HG02852 (cell line): ENCODE results near the gene BEGAIN.

Source experiments
- ATAC-seq: cut with Tn5 transposase; IDR thresholded peaks from one replicate; pipeline ENCODE4 v1.9.1; 2021; ENCODE audit warnings: mild to moderate bottlenecking, moderate library complexity; ENCODE audit not compliant: unreplicated experiment

The BEGAIN gene

GRCh38 chr14:100587086-100587762 lies at the start of gene BEGAIN:
Gene BEGAIN, minus strand, starts transcription at chr14:100587417. Its CDS starts 127 bp downstream, at chr14:100587290.
- ATAC-seq, result no peak

GRCh38 chr14:100636559-100636958 lies 49.3 kb upstream of the BEGAIN start:
- no peak for ATAC-seq

GRCh38 chr14:100634026-100634425 lies 46.8 kb upstream of the BEGAIN start:
- no peak for ATAC-seq

- ATAC-seq, result no peak
These were observed 46.2 kb upstream of the BEGAIN start for GRCh38 chr14:100633406-100633805.

DNA sequence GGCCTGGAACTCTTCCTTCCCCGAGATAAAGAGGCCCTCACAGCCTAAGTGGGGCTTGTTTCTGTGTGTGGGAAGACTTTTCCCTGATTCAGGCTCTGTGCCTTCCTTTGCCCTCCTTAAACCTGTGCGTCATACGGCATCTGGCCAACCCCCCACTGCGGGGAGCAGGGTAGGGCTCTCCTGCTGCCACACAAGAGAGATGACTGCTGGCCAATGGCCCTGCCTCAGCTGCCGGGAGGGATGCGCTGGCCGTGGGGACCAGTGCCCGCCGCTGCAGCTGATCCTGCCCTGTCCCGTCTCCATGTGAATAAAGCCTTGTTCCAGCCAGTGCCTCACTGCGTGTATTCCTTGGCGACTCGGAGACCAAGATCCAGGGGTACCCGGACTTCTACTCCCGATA lies 42.5 kb upstream of the BEGAIN start:
- no peak for ATAC-seq

GRCh38 chr14:100629098-100629497 lies 41.9 kb upstream of the BEGAIN start:
- ATAC-seq, result no peak

DNA sequence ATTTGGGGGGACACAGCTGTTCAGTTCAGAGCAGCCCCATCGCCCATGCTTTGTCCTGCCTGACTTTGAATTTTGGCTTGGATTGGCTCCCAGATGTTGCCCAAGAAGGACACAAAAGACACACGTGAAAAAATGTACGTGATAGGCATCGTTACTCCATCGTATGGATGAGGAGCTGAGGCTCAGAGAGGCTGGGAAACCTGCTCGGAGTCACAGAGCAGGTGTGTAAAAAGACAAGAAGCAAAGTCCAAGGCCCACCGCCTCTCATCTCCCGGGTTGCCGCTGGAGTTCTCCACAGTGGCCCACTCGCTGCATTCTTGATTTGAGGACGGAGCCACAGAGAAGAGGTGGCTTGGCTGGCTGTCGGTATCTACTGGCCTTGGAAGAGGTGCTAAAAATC lies 41.0 kb upstream of the BEGAIN start:
- ATAC-seq, result no peak

GRCh38 chr14:100626614-100627013 lies 39.4 kb upstream of the BEGAIN start:
- no peak for ATAC-seq

DNA sequence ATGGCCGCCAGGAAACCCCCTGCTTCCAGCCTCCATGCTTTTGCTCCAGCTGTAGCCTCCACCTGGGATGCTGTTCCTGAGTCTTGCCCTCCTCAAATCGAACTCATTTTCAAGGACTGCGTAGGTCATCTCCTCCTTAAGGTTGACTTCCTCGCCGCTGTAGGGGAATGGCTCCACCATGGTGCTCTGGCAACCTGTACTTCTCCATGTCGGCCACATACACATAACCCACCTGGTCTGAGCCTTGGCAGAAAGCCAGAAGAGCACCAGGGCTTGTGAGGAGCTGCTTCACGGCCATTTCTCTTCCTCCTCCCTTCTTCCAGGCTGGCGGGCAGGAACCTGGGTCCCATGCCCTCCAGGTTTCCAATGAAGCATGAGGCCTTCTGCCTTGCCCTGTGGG lies 36.7 kb upstream of the BEGAIN start:
- no peak for ATAC-seq

GRCh38 chr14:100623557-100623956 lies 36.3 kb upstream of the BEGAIN start:
- no peak for ATAC-seq

GRCh38 chr14:100622708-100623485 lies 35.7 kb upstream of the BEGAIN start:
- ATAC-seq, result no peak

DNA sequence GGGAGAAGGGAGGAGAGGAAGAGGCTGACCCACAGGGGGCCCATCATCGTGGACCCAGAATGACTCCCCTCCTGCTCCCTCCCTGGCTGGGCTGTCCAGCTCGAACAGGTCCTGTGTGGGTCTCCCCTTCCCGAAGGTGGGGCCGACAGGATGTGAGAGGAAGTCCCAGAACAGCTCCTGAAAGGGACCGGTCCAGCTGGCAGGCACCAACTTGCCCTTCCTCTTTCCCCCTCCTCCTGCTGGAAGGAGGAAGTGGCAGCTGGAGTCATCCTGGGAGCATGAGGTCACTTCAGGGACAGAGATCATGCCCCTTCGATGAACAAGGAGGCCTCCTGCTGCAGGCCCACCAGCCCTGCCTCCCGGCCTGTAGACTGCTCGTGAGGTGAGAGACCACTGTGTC lies 35.0 kb upstream of the BEGAIN start:
- ATAC-seq, result no peak

GRCh38 chr14:100621806-100622205 lies 34.6 kb upstream of the BEGAIN start:
- ATAC-seq, result no peak

DNA sequence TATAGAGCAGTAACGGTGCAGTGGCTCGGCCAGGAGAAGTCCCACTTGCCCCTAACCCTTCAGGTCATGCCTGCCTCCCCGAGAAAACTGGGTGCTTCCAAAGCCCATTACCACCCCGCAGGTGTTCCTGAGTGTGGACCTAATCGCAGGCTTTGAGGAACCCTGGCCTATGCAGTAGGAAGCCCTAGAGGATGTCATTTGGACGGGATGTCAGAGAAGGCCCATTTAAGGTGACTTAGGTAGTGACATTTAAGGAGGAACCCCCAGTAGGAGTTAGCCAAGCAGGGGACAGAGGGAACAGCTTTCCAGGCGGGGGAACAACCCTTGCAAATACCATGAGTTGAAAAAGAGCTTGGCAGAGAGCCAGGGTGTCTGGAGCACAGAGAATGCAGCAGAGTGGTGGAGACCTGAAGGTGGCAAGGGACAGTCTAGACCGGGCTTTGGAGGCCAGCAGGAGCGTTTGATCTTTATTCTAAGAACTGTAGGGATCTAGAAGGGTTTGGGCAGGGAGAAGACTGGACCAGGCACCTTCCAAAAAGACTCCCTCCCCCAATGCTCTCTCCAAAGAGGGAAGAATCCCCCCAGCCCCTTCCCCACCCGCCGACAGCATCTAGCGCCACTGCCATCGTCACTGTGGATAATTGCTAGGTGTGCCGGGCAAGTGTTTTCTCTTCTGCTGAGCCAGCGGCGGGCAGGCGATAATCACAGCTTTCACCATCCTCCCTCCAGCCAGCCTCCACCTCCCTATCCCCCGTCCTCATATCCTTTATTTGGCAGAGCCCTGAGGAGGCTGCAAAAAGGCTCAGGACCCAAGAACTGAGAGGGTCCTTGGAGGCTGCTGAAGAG lies 33.3 kb upstream of the BEGAIN start:
- no peak for ATAC-seq

- ATAC-seq, result no peak
These were observed 32.4 kb upstream of the BEGAIN start for GRCh38 chr14:100619396-100620254.

DNA sequence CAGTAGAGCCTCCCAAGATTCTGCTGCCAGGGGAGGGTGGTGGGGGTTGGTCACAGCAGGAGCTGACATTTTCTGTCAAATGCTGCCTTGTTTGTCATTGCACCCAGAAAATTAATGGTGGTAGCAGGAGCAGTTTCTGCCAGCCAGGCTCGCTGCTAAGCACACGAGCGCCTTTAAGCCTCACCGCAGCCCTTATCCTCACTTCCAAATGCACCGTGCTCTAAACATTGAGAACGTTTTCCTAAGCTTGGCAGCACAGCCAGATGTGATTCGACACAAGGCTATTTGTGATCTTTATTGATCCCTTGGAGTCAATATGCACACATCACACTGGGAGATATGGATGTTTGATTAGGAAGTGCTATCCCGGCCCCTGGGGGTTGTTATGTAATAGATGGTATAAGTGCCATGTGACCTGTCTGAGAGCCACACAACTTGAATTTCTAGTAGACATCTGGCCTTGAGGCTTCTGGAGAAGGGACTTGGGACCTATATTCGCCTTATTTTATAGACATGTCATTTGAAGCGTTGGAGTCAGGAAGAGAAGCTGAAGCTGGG lies 31.6 kb upstream of the BEGAIN start:
- no peak for ATAC-seq

GRCh38 chr14:100618318-100618693 lies 31.1 kb upstream of the BEGAIN start:
- no peak for ATAC-seq

GRCh38 chr14:100617410-100618317 lies 30.4 kb upstream of the BEGAIN start:
- ATAC-seq, result no peak

DNA sequence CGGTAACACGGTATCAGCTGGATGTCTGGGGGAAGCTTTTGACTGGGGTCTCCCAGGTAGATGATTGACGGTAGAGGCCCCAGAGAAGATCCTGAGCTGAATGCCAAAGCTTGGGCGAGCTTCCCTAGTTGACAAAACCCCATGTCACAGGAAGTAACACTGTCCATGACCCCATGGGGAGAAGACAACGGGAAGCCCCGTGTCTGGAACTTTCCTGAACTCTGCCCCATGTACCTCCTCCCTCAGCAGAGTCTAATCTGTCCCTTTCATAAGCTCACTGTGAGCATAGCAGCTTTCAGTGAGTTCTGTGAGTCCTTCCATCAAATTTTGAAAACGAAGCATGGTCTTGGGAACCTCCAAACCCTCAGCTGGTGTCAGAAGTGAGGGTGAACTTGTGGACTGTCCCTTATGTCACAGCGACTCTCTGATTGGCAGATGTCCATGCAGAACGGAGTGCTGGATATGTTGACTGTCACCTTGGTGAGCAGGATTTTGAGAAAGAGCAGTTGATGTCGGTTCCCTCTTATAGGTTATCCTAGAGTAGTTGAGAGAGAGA lies 29.7 kb upstream of the BEGAIN start:
- ATAC-seq, result no peak
